IPS-18a (cell line): ENCODE measurements around the gene COPS6.

Source experiments
- H3K27ac ChIP-seq: one replicate; pipeline ENCODE4 v1.5.1; 2013; ENCODE audit warnings: low read length
- H3K27me3 ChIP-seq: one replicate; pipeline ENCODE4 v1.6.1; 2013; ENCODE audit warnings: mild to moderate bottlenecking, low read length; ENCODE audit not compliant: control insufficient read depth, insufficient read depth
- H3K36me3 ChIP-seq: one replicate; pipeline ENCODE4 v1.6.1; 2013; ENCODE audit warnings: low read depth, low read length; ENCODE audit not compliant: control insufficient read depth
- H3K4me1 ChIP-seq: one replicate; pipeline ENCODE4 v1.6.1; 2013; ENCODE audit warnings: low read depth, low read length; ENCODE audit not compliant: control insufficient read depth
- H3K4me3 ChIP-seq: one replicate; pipeline ENCODE4 v1.5.1; 2013; ENCODE audit warnings: low read length
- H3K9ac ChIP-seq: one replicate; pipeline ENCODE4 v1.6.1; 2013; ENCODE audit warnings: mild to moderate bottlenecking, low read length, moderate library complexity
- H3K9me3 ChIP-seq: one replicate; pipeline ENCODE4 v1.6.1; 2013; ENCODE audit warnings: low read depth, low read length; ENCODE audit not compliant: control insufficient read depth

COPS6 gene

DNA sequence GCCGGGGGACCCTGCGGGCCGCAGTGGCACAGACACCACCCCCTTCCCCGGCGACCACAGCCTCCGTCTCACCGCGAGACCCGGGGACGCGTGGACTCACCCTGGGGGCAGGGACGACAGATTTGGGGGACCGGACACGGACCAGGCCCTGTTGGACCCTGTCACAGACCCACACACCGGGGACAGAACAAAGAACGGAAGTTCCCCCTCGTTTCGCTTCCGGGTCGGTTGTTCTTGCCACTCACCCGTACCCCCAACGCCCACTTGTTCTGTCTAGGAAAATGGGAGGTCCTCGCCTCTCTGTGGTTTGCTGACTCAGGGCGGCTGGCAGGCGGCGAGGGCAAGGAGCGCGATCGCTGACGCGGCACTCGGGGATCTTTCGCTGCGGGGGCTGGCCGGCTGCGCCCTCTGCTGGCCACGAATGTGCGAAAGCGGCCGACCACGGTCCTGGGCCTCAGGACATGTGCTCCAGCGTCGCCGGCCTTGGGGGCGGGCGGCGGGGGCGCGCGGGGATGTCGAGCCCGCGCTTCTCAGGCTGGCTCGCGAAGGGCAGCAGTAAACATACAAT is 7.2 kb upstream of the COPS6 start, which contains the start of gene ZNF3:
Gene ZNF3 (minus strand): TSS at position 189 of the 568 bp plus-strand sequence. CDS start 4,366 bp downstream, outside the sequence.
- H3K27ac ChIP-seq, result peak within 1 kb of the TSS; percentile 54
- H3K9me3 ChIP-seq, result no peaks in the 10 kb centered on the region
- H3K27me3 ChIP-seq, result no peaks in the 10 kb centered on the region
- H3K4me1 ChIP-seq, result peaks cover 9% of the 10 kb centered on the region
- peak within 1 kb of the TSS; percentile 80 for H3K4me3 ChIP-seq
- H3K36me3 ChIP-seq, result peaks cover 25% of the 10 kb centered on the region
- H3K9ac ChIP-seq, result peak within 1 kb of the TSS; percentile 96

DNA sequence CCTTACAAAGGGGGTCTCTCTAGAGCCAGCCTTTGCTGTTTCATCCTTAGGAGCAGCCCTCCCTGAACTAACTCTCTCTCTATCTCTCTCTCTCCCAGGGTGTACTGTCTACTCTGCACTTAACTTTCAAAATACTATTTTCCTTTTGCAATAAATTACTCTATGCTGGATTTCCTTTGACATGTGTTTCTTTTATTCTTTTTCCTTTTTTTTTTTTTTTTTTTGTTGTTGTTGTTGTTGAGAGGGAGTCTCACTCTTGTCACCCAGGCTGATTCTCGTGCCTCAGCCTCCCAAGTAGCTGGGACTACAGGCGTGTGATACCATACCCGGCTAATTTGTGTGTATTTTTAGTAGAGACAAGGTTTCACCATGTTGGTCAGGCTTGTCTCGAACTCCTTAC is 5.8 kb upstream of the COPS6 start:
- peak overlapping the region; percentile 44 for H3K4me3 ChIP-seq
- H3K36me3 ChIP-seq, result peaks cover 15% of the 10 kb centered on the region
- H3K9ac ChIP-seq, result peak overlapping the region; percentile 61
- no peaks in the 10 kb centered on the region for H3K27me3 ChIP-seq
- no peaks in the 10 kb centered on the region for H3K9me3 ChIP-seq
- H3K4me1 ChIP-seq, result peaks cover 9% of the 10 kb centered on the region
- peak overlapping the region; percentile 87 for H3K27ac ChIP-seq

DNA sequence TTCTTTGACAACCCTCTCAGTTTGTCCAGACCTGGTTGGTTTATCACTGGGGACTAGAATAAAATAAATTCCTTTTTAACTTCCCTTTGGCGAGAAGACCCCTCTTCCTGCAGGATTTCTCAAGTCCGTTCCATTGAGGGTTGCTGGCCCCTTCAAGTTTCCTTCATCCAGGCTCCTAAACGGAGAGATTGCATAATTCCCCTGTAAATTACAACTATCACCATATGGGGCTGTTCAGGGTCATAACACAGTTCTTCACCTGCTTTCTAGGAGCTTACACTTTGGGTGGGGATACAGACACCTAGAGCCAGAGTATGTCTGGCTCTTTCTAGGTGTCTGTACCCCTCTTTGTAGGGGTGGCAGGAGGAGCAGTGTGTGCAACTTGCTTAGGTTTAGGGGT is 3.3 kb upstream of the COPS6 start:
- Histone ChIP-seq H3K27me3 (no peaks in the 10 kb centered on the region), H3K27ac (no peak overlapping the region), H3K4me3 (no peak overlapping the region), H3K36me3 (peaks cover 3% of the 10 kb centered on the region), H3K9ac (no peak overlapping the region), H3K4me1 (peaks cover 9% of the 10 kb centered on the region), H3K9me3 (no peaks in the 10 kb centered on the region)

DNA sequence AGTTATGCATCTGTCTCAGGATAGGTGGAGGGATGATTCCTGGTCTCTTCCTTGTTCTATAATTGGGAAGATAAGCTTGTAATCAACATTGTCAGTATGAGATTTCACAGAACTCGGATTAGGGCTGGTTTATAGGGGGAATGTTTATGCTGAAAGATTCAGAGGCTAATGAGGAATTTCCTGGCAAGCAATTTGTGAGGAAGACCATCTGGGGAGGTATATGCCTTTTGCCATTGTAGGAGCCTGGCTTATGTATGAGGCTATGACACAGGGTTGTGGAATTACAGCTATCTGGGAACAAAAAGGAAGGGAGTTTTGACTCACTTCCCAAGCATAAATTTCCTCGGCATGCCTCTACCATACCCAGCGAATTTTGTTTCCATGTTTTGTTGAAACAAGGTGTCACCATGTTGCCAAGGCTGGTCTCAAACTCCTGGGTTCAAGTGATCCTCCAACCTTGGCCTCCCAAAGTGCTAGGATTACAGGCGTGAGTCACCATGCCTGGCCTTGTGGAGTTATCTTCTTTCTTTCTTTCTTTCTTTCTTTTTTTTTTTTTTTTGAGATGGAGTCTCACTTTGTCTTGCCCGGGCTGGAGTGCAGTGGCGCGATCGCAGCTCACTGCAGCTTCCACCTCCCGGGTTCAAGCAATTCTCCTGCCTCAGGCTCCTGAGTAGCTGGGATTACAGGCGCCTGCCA is 1.6 kb upstream of the COPS6 start:
- Histone ChIP-seq H3K4me1 (peaks cover 9% of the 10 kb centered on the region), H3K27ac (no peak overlapping the region), H3K27me3 (no peaks in the 10 kb centered on the region), H3K4me3 (no peak overlapping the region), H3K9ac (no peak overlapping the region), H3K36me3 (peaks cover 17% of the 10 kb centered on the region), H3K9me3 (no peaks in the 10 kb centered on the region)

DNA sequence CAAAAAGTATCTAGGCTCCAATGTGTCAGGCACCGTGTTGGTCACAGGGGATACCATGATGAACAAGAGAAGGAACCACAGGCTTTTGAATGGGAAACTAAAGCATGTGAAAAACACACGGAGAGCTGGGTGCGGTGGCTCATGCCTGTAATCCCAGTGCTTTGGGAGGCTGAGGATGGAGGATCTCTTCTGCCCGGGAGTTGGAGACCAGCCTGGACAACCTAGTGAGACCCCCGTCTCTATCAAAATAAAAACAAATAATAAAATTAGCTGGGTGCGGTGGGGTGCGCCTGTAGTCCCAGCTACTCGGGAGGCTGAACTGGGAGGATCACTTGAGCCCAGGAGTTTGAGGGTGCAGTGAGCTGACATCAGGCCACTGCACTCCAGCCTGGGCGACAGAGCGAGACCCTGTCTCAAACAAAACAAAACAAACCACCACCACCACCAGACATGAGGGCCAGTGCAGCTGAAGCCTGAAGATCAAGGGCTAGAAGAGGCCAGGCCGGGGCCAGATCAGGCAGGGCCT is 611 bp upstream of the COPS6 start:
- peak overlapping the region; percentile 88 for H3K9ac ChIP-seq
- peaks cover 26% of the 10 kb centered on the region for H3K36me3 ChIP-seq
- peak overlapping the region; percentile 80 for H3K4me3 ChIP-seq
- H3K9me3 ChIP-seq, result no peaks in the 10 kb centered on the region
- no peaks in the 10 kb centered on the region for H3K27me3 ChIP-seq
- H3K27ac ChIP-seq, result peak overlapping the region; percentile 62
- peaks cover 4% of the 10 kb centered on the region for H3K4me1 ChIP-seq

DNA sequence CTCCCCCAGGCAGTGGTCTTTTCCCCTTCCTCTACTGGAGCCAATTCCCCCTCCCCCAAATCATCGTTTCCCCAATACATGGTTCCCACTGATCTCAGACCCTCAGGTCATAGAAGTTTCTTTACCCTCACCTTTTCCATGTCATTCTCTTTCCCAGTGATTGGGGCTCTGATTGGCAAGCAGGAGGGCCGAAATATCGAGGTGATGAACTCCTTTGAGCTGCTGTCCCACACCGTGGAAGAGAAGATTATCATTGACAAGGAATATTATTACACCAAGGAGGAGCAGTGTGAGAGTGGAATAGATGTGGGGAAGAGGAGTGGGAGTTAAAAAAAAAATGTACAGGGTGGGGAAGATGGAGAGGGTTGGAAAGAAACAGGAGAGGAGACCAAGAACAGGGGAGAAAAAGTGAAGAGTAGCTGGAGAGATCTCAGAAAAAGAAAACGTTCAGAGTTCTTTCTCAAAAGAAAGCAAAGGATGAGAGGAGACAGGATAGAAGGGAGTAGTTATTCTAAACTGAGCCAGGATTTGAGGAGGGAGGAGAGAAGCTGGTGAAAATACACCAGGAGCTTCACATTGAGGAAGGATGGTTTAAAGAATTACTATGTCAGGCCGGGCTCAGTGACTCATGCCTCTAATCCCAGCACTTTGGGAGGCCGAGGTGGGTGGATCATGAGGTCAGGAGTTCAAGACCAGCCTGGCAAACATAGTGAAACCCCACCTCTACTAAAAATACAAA is 858 bp downstream of the COPS6 start:
- Histone ChIP-seq H3K4me3 (peak overlapping the region; percentile 80), H3K27me3 (no peaks in the 10 kb centered on the region), H3K4me1 (no peaks in the 10 kb centered on the region), H3K36me3 (peaks cover 41% of the 10 kb centered on the region), H3K9me3 (no peaks in the 10 kb centered on the region), H3K9ac (peak overlapping the region; percentile 88), H3K27ac (no peak overlapping the region)

DNA sequence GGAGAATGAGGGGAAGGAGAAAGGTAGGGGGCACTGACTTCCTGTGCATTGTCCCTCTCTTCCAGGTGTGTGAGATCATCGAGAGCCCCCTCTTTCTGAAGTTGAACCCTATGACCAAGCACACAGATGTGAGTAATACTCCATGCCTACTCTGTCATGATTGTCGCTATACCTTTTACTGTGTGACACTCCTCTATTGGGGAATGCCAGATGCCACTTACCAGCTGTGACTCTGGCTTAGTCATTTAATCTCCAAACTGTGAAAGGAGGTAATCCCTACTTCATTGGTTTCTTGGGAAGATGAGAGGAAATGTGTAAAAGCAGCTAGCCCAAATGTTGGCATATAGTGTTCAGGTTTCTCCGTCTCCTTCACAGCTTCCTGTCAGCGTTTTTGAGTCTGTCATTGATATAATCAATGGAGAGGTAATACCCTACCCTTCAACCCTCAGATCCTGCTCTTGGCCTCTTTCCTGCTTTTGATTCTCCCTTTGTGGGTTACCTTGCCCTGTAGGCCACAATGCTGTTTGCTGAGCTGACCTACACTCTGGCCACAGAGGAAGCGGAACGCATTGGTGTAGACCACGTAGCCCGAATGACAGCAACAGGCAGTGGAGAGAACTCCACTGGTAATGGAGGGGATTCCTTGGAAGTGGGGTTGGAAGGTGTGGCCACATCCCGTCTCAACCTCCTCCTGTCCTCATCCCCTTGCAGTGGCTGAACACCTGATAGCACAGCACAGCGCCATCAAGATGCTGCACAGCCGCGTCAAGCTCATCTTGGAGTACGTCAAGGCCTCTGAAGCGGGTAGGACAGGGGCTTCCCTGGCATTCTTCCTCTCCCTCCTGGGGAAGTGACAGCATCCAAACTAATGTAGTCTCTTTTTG is 2.0 kb downstream of the COPS6 start:
- Histone ChIP-seq H3K4me3 (no peak overlapping the region), H3K27ac (no peak overlapping the region), H3K4me1 (no peaks in the 10 kb centered on the region), H3K9me3 (no peaks in the 10 kb centered on the region), H3K9ac (no peak overlapping the region), H3K27me3 (no peaks in the 10 kb centered on the region), H3K36me3 (peaks cover 52% of the 10 kb centered on the region)

DNA sequence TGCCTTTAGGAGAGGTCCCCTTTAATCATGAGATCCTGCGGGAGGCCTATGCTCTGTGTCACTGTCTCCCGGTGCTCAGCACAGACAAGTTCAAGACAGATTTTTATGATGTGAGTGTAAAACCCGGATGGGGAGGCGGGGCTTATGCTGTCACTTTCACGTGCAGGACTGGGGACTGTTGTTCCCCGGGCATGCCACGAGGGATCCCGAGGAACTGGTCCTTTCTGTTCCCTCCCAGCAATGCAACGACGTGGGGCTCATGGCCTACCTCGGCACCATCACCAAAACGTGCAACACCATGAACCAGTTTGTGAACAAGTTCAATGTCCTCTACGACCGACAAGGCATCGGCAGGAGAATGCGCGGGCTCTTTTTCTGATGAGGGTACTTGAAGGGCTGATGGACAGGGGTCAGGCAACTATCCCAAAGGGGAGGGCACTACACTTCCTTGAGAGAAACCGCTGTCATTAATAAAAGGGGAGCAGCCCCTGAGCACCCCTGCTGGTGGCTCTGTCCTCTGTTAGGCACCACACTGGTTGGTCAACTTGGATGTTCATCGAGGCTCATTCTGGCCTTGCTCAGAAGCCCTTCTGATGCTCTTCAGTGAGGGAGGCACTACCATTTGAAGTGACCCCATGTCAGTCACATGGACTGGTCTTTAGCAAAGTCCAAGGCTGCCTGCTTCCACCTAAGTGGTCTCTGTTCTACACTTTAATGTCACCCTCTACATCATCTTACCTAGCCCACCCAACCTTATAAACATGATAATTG is 2.8 kb downstream of the COPS6 start:
- H3K9ac ChIP-seq, result no peak overlapping the region
- no peak overlapping the region for H3K4me3 ChIP-seq
- no peaks in the 10 kb centered on the region for H3K9me3 ChIP-seq
- H3K36me3 ChIP-seq, result peaks cover 61% of the 10 kb centered on the region
- H3K4me1 ChIP-seq, result no peaks in the 10 kb centered on the region
- H3K27me3 ChIP-seq, result no peaks in the 10 kb centered on the region
- no peak overlapping the region for H3K27ac ChIP-seq

DNA sequence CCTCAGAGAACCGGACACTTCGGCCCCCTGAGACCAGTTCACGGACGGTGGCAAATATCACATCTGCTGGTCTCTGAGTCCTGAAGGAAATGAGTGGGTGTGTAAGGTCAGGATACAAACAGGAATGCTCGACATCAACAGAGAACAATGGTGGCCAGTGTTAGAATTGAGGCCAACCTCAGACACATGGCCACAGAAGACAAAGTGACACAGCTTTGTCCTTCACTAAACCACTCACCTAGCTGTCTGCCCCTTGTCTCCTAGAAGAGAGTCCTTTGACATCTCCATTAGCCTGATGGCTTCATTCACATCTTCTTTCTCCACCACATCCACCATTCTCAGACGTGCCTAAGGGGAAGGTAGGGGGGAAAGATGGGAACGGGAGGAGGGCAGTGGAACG is 4.3 kb downstream of the COPS6 start:
- no peak overlapping the region for H3K4me3 ChIP-seq
- peaks cover 75% of the 10 kb centered on the region for H3K36me3 ChIP-seq
- no peak overlapping the region for H3K27ac ChIP-seq
- no peaks in the 10 kb centered on the region for H3K9me3 ChIP-seq
- H3K27me3 ChIP-seq, result no peaks in the 10 kb centered on the region
- H3K9ac ChIP-seq, result no peak overlapping the region
- no peaks in the 10 kb centered on the region for H3K4me1 ChIP-seq

DNA sequence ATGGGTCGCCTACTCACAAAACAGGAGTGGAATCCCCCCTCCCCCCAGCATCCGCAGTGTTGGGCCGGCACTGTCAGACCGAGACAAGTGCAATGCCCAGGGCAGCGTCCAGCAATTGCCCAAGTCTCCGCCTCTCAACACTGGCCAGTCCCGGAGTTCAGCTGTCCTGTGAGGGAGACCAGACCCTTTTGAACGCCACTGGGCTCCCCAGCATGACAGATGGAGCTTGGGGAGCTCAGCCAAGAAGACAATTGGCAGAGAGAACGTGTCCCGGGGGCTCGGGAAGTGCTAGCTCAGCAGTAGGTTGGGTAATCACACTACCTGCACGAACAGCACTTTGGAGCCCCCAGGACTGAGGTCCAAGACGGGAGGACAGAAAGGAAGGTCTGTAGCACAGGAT is 4.7 kb downstream of the COPS6 start:
- Histone ChIP-seq H3K27me3 (no peaks in the 10 kb centered on the region), H3K27ac (no peak overlapping the region), H3K36me3 (peaks cover 79% of the 10 kb centered on the region), H3K4me3 (no peak overlapping the region), H3K9ac (no peak overlapping the region), H3K9me3 (no peaks in the 10 kb centered on the region), H3K4me1 (no peaks in the 10 kb centered on the region)
